Esophagus squamous epithelium (tissue), 4 donors: ENCODE measurements around the gene TAAR6.

Source experiments
- CTCF ChIP-seq, 6 experiments: fragments of 450-650 bp in 4 of 6; fragments of 200-600 bp in 2 of 6; sonication (generic) in 2 of 6; IDR thresholded peaks; one replicate each; pipeline ENCODE4 v1.5.1; 2016 to 2019; ENCODE audit warnings: antibody characterized with exemption in 6 of 6, mild to moderate bottlenecking in 4 of 6, moderate library complexity in 4 of 6
- POLR2A ChIP-seq, 4 donors: fragments of 450-650 bp; IDR thresholded peaks; one replicate each; pipeline ENCODE4 v1.6.1; 2017; ENCODE audit warnings: antibody characterized with exemption in 4 of 4, mild to moderate bottlenecking in 4 of 4, moderate library complexity in 3 of 4

- TF ChIP-seq CTCF (IDR thresholded peaks at IDR 0.05), result no peak
- TF ChIP-seq POLR2A (IDR thresholded peaks at IDR 0.05), result no peak
These were observed 42.5 kb downstream of the TAAR6 start for GRCh38 chr6:132612449-132613108.
